GM12878 (cell line): Measurements from ENCODE around the gene SFT2D3. TPM values are rescaled to one million over a fixed set of nuclear protein-coding genes. Genes with fewer than 3 reads are reported as not detected.

ENCODE experiments used
- BACH1 ChIP-seq: fragments of 450-650 bp; IDR thresholded peaks from 2 replicates; pipeline ENCODE4 v1.6.1; 2017; ENCODE audit warnings: mild to moderate bottlenecking, borderline replicate concordance
- CBX5 ChIP-seq: sonication (generic); IDR thresholded peaks from 2 replicates; pipeline ENCODE4 v1.6.1; 2016; ENCODE audit warnings: low read depth, moderate library complexity, mild to moderate bottlenecking, inconsistent platforms
- CREB1 ChIP-seq: IDR thresholded peaks from 2 replicates; pipeline ENCODE4 v1.6.1; 2012; ENCODE audit warnings: low read depth, mild to moderate bottlenecking, inconsistent platforms
- EP300 ChIP-seq, 2 experiments: fragments of 150-350 bp in 1 of 2; IDR thresholded peaks; 2 replicates each; pipeline ENCODE4 v1.6.1; 2011 to 2012; ENCODE audit warnings: low read depth in 2 of 2, low read length in 2 of 2, borderline replicate concordance in 1 of 2, improper control_type of control experiment in 1 of 2, inconsistent platforms in 1 of 2; ENCODE audit not compliant: control insufficient read depth in 1 of 2
- NR2C1 ChIP-seq: fragments of 450-650 bp; IDR thresholded peaks from 2 replicates; pipeline ENCODE4 v1.6.1; 2017; ENCODE audit warnings: antibody characterized with exemption, mild to moderate bottlenecking, moderate library complexity
- POLR2AphosphoS5 ChIP-seq: IDR thresholded peaks from 2 replicates; pipeline ENCODE4 v1.6.1; 2011; ENCODE audit warnings: mild to moderate bottlenecking, low read length, inconsistent platforms
- SMAD1 ChIP-seq: fragments of 450-650 bp; IDR thresholded peaks from 2 replicates; pipeline ENCODE4 v1.6.1; 2018; ENCODE audit warnings: mild to moderate bottlenecking, low read depth; ENCODE audit not compliant: partially characterized antibody
- SMAD5 ChIP-seq: IDR thresholded peaks from 2 replicates; pipeline ENCODE4 v1.6.1; 2016; ENCODE audit warnings: antibody characterized with exemption, low read depth
- ZNF217 ChIP-seq: fragments of 450-650 bp; IDR thresholded peaks from 2 replicates; pipeline ENCODE4 v1.6.1; 2017; ENCODE audit warnings: antibody characterized with exemption, mild to moderate bottlenecking
- ZNF622 ChIP-seq: fragments of 450-650 bp; IDR thresholded peaks from 2 replicates; pipeline ENCODE4 v1.6.1; 2017; ENCODE audit warnings: mild to moderate bottlenecking, inconsistent platforms
- polyA plus RNA-seq, 11 experiments: library from polyadenylated mRNA; depleted of rRNA in 4 of 11; unstranded in 6 of 11; stranded (reverse) in 5 of 11; fragments of >200 nt; fragmentation: Nextera tagmentation in 4 of 11; fragmentation: Illumina TruSeq in 1 of 11; extraction: Ambion mirVana in 4 of 11; extraction: Trizol in 1 of 11; gene quantifications; 1 replicate in 1 of 11; 2 replicates in 10 of 11; pipeline versions ENCODE4 v1.2.1 to v1.2.3, GENCODE V29; 2011 to 2016; ENCODE audit warnings: inconsistent platforms in 2 of 11, missing spikeins in 2 of 11, low read depth in 1 of 11
- total RNA-seq, 4 experiments: library from RNA; depleted of rRNA in 3 of 4; stranded (reverse); fragments of >200 nt in 3 of 4; fragmentation: Illumina TruSeq in 1 of 4; extraction: Trizol in 1 of 4; gene quantifications; 2 replicates each; pipeline versions ENCODE4 v1.2.1 to v1.2.3, GENCODE V29; 2013 to 2021
- TF ChIP-seq, protein P1 (sequence below): IDR thresholded peaks from 2 replicates; pipeline ENCODE4 v1.6.1; 2012; ENCODE audit warnings: improper control_type of control experiment, low read depth, low read length; ENCODE audit not compliant: insufficient replicate concordance
- TF ChIP-seq, protein P2 (sequence below): fragments of 450-650 bp; IDR thresholded peaks from 2 replicates; pipeline ENCODE4 v1.6.1; 2017; ENCODE audit warnings: mild to moderate bottlenecking, moderate library complexity
- TF ChIP-seq, protein P3 (sequence below): fragments of 450-650 bp; IDR thresholded peaks from 2 replicates; pipeline ENCODE4 v1.6.1; 2017; ENCODE audit warnings: mild to moderate bottlenecking

The SFT2D3 gene
- total and polyA plus RNA-seq, 10 of the 15 experiments (the other 5 are each of a cell fraction or from before 2014, with no cell fraction given), result 4.2 to 8.4 (median 6.6) TPM; not detected in 4

DNA sequence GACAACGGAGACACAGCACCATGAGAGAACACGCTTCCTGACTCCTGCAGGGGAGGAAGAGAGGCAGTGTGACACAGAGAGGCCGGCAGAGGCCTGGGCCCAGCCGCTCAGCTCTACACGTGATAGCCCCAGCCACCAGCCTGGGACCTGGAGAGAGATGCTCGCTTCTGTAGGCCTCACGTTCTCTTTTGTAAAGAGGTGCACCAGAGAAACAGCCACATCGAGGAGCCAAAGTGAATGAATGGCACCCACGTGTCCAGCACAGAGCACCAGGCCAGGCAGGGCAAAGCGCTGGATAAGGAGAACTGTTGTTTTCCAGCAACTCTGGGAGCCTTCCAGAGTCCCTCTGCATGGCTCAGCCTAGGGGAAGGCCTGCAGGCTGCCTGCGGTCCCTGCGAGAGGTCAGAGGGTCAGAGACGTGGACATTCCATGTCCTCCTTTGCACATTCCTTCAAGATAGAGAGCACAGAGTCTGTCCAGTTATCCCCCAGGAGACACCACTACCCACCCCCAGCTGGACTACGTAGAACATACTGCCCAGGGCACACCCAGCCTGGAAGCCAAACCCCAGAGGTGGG lies 40.1 kb upstream of the SFT2D3 start (continued):
- TF ChIP-seq, protein P1, sequence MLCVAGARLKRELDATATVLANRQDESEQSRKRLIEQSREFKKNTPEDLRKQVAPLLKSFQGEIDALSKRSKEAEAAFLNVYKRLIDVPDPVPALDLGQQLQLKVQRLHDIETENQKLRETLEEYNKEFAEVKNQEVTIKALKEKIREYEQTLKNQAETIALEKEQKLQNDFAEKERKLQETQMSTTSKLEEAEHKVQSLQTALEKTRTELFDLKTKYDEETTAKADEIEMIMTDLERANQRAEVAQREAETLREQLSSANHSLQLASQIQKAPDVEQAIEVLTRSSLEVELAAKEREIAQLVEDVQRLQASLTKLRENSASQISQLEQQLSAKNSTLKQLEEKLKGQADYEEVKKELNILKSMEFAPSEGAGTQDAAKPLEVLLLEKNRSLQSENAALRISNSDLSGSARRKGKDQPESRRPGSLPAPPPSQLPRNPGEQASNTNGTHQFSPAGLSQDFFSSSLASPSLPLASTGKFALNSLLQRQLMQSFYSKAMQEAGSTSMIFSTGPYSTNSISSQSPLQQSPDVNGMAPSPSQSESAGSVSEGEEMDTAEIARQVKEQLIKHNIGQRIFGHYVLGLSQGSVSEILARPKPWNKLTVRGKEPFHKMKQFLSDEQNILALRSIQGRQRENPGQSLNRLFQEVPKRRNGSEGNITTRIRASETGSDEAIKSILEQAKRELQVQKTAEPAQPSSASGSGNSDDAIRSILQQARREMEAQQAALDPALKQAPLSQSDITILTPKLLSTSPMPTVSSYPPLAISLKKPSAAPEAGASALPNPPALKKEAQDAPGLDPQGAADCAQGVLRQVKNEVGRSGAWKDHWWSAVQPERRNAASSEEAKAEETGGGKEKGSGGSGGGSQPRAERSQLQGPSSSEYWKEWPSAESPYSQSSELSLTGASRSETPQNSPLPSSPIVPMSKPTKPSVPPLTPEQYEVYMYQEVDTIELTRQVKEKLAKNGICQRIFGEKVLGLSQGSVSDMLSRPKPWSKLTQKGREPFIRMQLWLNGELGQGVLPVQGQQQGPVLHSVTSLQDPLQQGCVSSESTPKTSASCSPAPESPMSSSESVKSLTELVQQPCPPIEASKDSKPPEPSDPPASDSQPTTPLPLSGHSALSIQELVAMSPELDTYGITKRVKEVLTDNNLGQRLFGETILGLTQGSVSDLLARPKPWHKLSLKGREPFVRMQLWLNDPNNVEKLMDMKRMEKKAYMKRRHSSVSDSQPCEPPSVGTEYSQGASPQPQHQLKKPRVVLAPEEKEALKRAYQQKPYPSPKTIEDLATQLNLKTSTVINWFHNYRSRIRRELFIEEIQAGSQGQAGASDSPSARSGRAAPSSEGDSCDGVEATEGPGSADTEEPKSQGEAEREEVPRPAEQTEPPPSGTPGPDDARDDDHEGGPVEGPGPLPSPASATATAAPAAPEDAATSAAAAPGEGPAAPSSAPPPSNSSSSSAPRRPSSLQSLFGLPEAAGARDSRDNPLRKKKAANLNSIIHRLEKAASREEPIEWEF, result no peak
- TF ChIP-seq, protein P2, sequence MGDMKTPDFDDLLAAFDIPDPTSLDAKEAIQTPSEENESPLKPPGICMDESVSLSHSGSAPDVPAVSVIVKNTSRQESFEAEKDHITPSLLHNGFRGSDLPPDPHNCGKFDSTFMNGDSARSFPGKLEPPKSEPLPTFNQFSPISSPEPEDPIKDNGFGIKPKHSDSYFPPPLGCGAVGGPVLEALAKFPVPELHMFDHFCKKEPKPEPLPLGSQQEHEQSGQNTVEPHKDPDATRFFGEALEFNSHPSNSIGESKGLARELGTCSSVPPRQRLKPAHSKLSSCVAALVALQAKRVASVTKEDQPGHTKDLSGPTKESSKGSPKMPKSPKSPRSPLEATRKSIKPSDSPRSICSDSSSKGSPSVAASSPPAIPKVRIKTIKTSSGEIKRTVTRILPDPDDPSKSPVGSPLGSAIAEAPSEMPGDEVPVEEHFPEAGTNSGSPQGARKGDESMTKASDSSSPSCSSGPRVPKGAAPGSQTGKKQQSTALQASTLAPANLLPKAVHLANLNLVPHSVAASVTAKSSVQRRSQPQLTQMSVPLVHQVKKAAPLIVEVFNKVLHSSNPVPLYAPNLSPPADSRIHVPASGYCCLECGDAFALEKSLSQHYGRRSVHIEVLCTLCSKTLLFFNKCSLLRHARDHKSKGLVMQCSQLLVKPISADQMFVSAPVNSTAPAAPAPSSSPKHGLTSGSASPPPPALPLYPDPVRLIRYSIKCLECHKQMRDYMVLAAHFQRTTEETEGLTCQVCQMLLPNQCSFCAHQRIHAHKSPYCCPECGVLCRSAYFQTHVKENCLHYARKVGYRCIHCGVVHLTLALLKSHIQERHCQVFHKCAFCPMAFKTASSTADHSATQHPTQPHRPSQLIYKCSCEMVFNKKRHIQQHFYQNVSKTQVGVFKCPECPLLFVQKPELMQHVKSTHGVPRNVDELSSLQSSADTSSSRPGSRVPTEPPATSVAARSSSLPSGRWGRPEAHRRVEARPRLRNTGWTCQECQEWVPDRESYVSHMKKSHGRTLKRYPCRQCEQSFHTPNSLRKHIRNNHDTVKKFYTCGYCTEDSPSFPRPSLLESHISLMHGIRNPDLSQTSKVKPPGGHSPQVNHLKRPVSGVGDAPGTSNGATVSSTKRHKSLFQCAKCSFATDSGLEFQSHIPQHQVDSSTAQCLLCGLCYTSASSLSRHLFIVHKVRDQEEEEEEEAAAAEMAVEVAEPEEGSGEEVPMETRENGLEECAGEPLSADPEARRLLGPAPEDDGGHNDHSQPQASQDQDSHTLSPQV, result no peak
- TF ChIP-seq ZNF622 (no peak), SMAD1 (no peak), SMAD5 (no peak), CREB1 (no peak), NR2C1 (no peak), POLR2AphosphoS5 (no peak), EP300 (IDR thresholded peaks at IDR 0.05; ENCODE audit: borderline replicate concordance in 1 of 2, control insufficient read depth in 1 of 2, low read depth in 2 of 2, low read length in 2 of 2) (no peak), ZNF217 (no peak), CBX5 (no peak), BACH1 (no peak)
- TF ChIP-seq, protein P3, sequence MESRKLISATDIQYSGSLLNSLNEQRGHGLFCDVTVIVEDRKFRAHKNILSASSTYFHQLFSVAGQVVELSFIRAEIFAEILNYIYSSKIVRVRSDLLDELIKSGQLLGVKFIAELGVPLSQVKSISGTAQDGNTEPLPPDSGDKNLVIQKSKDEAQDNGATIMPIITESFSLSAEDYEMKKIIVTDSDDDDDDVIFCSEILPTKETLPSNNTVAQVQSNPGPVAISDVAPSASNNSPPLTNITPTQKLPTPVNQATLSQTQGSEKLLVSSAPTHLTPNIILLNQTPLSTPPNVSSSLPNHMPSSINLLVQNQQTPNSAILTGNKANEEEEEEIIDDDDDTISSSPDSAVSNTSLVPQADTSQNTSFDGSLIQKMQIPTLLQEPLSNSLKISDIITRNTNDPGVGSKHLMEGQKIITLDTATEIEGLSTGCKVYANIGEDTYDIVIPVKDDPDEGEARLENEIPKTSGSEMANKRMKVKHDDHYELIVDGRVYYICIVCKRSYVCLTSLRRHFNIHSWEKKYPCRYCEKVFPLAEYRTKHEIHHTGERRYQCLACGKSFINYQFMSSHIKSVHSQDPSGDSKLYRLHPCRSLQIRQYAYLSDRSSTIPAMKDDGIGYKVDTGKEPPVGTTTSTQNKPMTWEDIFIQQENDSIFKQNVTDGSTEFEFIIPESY, result no peak
- TF ChIP-seq, all 136 proteins: peak for 0
